Activated naive CD4-positive, alpha-beta T cell treated with anti-CD3 and anti-CD28 coated beads for 36 hours (primary cell): ENCODE data around the gene RRP7A. TPM values are rescaled to one million over a fixed set of nuclear protein-coding genes. Genes with fewer than 3 reads are reported as not detected.
"Not testable (repeated sequence)": the region's sequence is repeated elsewhere in the genome, so short reads cannot be mapped to it uniquely, and the experiment has no call there.

Experiments used
- CTCF ChIA-PET: fragments of 350-600 bp; sonication (Branson Sonifier 250); formaldehyde crosslinking; loops from one replicate; lab custom pipeline; 2021; ENCODE audit warnings: antibody characterized with exemption; lab: Charles Lee
- DNase-seq: peaks from one replicate; pipeline ENCODE4 v3.0.0-alpha.2; 2020
- H3K27ac Mint-ChIP-seq: one replicate; pipeline ENCODE4 v1.8.0; 2021; ENCODE audit warnings: mild to moderate bottlenecking, mixed read lengths
- H3K27me3 Mint-ChIP-seq: one replicate; pipeline ENCODE4 v1.8.0; 2021; ENCODE audit warnings: low read depth, mixed read lengths
- H3K36me3 Mint-ChIP-seq: one replicate; pipeline ENCODE4 v1.8.0; 2021; ENCODE audit warnings: low read depth, mixed read lengths
- H3K4me1 Mint-ChIP-seq: one replicate; pipeline ENCODE4 v1.8.0; 2021; ENCODE audit warnings: low read depth, mixed read lengths
- H3K4me3 Mint-ChIP-seq: one replicate; pipeline ENCODE4 v1.8.0; 2021; ENCODE audit warnings: mild to moderate bottlenecking, moderate library complexity, mixed read lengths
- H3K9me3 Mint-ChIP-seq: one replicate; pipeline ENCODE4 v1.8.0; 2021; ENCODE audit warnings: mixed read lengths
- intact Hi-C: fragments of 100-400 bp; cut with micrococcal nuclease; formaldehyde crosslinking; loops from one replicate; pipeline ENCODE4 v1.15.1; 2023
- total RNA-seq, 2 experiments: library from RNA; stranded (reverse); gene quantifications; one replicate each; pipeline ENCODE4 v1.2.3, GENCODE V29; 2021

RRP7A gene
- total RNA-seq, 2 experiments from 2014 or later = 104 to 111 TPM

GRCh38 chr22:42483610-42484223, 35.9 kb downstream of the RRP7A start:
- H3K9me3 Mint-ChIP-seq, H3K36me3 Mint-ChIP-seq, CTCF ChIA-PET, H3K4me3 Mint-ChIP-seq, intact Hi-C loops, H3K27me3 Mint-ChIP-seq, H3K27ac Mint-ChIP-seq, DNase-seq, H3K4me1 Mint-ChIP-seq: not testable (repeated sequence)

GRCh38 chr22:42475122-42475521, 44.5 kb downstream of the RRP7A start:
- Mint-ChIP-seq H3K27ac (no peak overlapping the region), H3K27me3 (no peaks in the 10 kb centered on the region), H3K4me3 (no peak overlapping the region), H3K9me3 (no peaks in the 10 kb centered on the region), H3K4me1 (peaks cover 9% of the 10 kb centered on the region), H3K36me3 (no peaks in the 10 kb centered on the region)
- CTCF ChIA-PET = interaction anchor here (0.7 to 2.0 kb wide), 3 partner anchors 9 to 103 kb away, joined by 3 to 6 read pairs (median 3); no protein-coding TSS in a partner anchor
- intact Hi-C loops = no loop called here
- no peak for DNase-seq

GRCh38 chr22:42473484-42474193, 46.0 kb downstream of the RRP7A start:
- no peak overlapping the region for H3K4me3 Mint-ChIP-seq
- H3K36me3 Mint-ChIP-seq = no peaks in the 10 kb centered on the region
- peaks cover 5% of the 10 kb centered on the region for H3K4me1 Mint-ChIP-seq
- no peaks in the 10 kb centered on the region for H3K27me3 Mint-ChIP-seq
- DNase-seq = no peak
- H3K27ac Mint-ChIP-seq = no peak overlapping the region
- CTCF ChIA-PET = interaction anchor here (0.5 to 1.8 kb wide), 14 partner anchors 14 to 560 kb away, joined by 3 to 8 read pairs (median 4); partner anchors contain the start of gene NDUFA6
- H3K9me3 Mint-ChIP-seq = no peaks in the 10 kb centered on the region
- intact Hi-C loops = loop anchor here (1.0 kb wide), 1 partner anchor 29 kb away; no protein-coding TSS in a partner anchor

- H3K4me3 Mint-ChIP-seq = no peak overlapping the region
- no peak overlapping the region for H3K27ac Mint-ChIP-seq
- no peaks in the 10 kb centered on the region for H3K36me3 Mint-ChIP-seq
- H3K27me3 Mint-ChIP-seq = no peaks in the 10 kb centered on the region
- CTCF ChIA-PET = interaction anchor here (1.0 to 1.8 kb wide), 8 partner anchors 13 to 383 kb away, joined by 3 to 7 read pairs (median 4); no protein-coding TSS in a partner anchor
- no peaks in the 10 kb centered on the region for H3K4me1 Mint-ChIP-seq
- intact Hi-C loops = loop anchor here (1.0 kb wide), 1 partner anchor 28 kb away; no protein-coding TSS in a partner anchor
- no peaks in the 10 kb centered on the region for H3K9me3 Mint-ChIP-seq
- DNase-seq = no peak
Measured at GRCh38 chr22:42472671-42473070, 46.9 kb downstream of the RRP7A start.

- intact Hi-C loops = no loop called here
- no peak overlapping the region for H3K4me3 Mint-ChIP-seq
- CTCF ChIA-PET = interaction anchor here (1.1 to 1.6 kb wide), 2 partner anchors 25 to 382 kb away, joined by 3 to 4 read pairs; no protein-coding TSS in a partner anchor
Measured at GRCh38 chr22:42471441-42471840, 48.2 kb downstream of the RRP7A start.

GRCh38 chr22:42470366-42471082, 49.1 kb downstream of the RRP7A start:
- CTCF ChIA-PET = interaction anchor here (1.2 kb wide), 1 partner anchor 35 kb away, joined by 3 read pairs; no protein-coding TSS in a partner anchor
- intact Hi-C loops = no loop called here
- DNase-seq = no peak

More at GRCh38 chr22:42471441-42471840, 48.2 kb downstream of the RRP7A start:
- Mint-ChIP-seq H3K27me3 (no peaks in the 10 kb centered on the region), H3K4me1 (no peaks in the 10 kb centered on the region), H3K9me3 (no peaks in the 10 kb centered on the region), H3K27ac (no peak overlapping the region), H3K36me3 (no peaks in the 10 kb centered on the region)
- DNase-seq = no peak

GRCh38 chr22:42468841-42469240, 50.8 kb downstream of the RRP7A start:
- Mint-ChIP-seq H3K36me3 (no peaks in the 10 kb centered on the region), H3K27ac (no peak overlapping the region), H3K27me3 (no peaks in the 10 kb centered on the region), H3K4me1 (no peaks in the 10 kb centered on the region), H3K9me3 (no peaks in the 10 kb centered on the region), H3K4me3 (no peak overlapping the region)
- no peak for DNase-seq
- intact Hi-C loops = no loop called here
- CTCF ChIA-PET = no interaction called here

More at GRCh38 chr22:42470366-42471082, 49.1 kb downstream of the RRP7A start:
- Mint-ChIP-seq H3K9me3 (no peaks in the 10 kb centered on the region), H3K36me3 (no peaks in the 10 kb centered on the region), H3K27me3 (no peaks in the 10 kb centered on the region), H3K4me1 (no peaks in the 10 kb centered on the region), H3K27ac (no peak overlapping the region), H3K4me3 (no peak overlapping the region)

GRCh38 chr22:42462016-42462415, 57.6 kb downstream of the RRP7A start:
- H3K36me3 Mint-ChIP-seq = no peaks in the 10 kb centered on the region
- intact Hi-C loops = no loop called here
- DNase-seq = no peak
- H3K27me3 Mint-ChIP-seq = peaks cover 6% of the 10 kb centered on the region
- H3K9me3 Mint-ChIP-seq = no peaks in the 10 kb centered on the region
- CTCF ChIA-PET = no interaction called here
- no peak overlapping the region for H3K4me3 Mint-ChIP-seq
- no peak overlapping the region for H3K27ac Mint-ChIP-seq
- H3K4me1 Mint-ChIP-seq = no peaks in the 10 kb centered on the region

GRCh38 chr22:42461511-42461910, 58.1 kb downstream of the RRP7A start:
- intact Hi-C loops = no loop called here
- H3K4me1 Mint-ChIP-seq = no peaks in the 10 kb centered on the region
- H3K9me3 Mint-ChIP-seq = no peaks in the 10 kb centered on the region
- no peak overlapping the region for H3K4me3 Mint-ChIP-seq
- H3K27ac Mint-ChIP-seq = no peak overlapping the region
- no peak for DNase-seq
- H3K27me3 Mint-ChIP-seq = peaks cover 6% of the 10 kb centered on the region
- no peaks in the 10 kb centered on the region for H3K36me3 Mint-ChIP-seq
- CTCF ChIA-PET = no interaction called here

Other genes with a start within 250 kb of the RRP7A start
- 10 to 100 TPM; 59.2 to 60.0 TPM for gene TCF20, start 249.1 kb downstream of the RRP7A start, total RNA-seq
- gene NFAM1, start 87.4 kb downstream of the RRP7A start, total RNA-seq = under 1 TPM; 0.10 to 0.15 TPM
- gene SERHL2, start 34.2 kb upstream of the RRP7A start, total RNA-seq = 1 to 10 TPM in 1 of 2 experiments, under 1 TPM in 1; 0.36 to 1.3 TPM
- 10 to 100 TPM; 83.7 to 93.8 TPM for gene POLDIP3, start 95.1 kb upstream of the RRP7A start, total RNA-seq
- gene ATP5MGL, start 120.8 kb upstream of the RRP7A start, total RNA-seq = under 1 TPM in 1 of 2 experiments, not detected in 1; 0.40 TPM
- gene CYB5R3, start 129.6 kb upstream of the RRP7A start, total RNA-seq = 10 to 100 TPM; 61.2 to 63.9 TPM
- not detected for gene A4GALT, start 201.1 kb upstream of the RRP7A start, total RNA-seq